GM21825 (cell line): ENCODE data around the gene SPTBN4.
"Not testable (repeated sequence)": the region's sequence is repeated elsewhere in the genome, so short reads cannot be mapped to it uniquely, and the experiment has no call there.

Experiments
- ATAC-seq: cut with Tn5 transposase; IDR thresholded peaks from one replicate; pipeline ENCODE4 v1.9.1; 2021; ENCODE audit warnings: mild to moderate bottlenecking, moderate library complexity; ENCODE audit not compliant: unreplicated experiment

SPTBN4 gene

DNA sequence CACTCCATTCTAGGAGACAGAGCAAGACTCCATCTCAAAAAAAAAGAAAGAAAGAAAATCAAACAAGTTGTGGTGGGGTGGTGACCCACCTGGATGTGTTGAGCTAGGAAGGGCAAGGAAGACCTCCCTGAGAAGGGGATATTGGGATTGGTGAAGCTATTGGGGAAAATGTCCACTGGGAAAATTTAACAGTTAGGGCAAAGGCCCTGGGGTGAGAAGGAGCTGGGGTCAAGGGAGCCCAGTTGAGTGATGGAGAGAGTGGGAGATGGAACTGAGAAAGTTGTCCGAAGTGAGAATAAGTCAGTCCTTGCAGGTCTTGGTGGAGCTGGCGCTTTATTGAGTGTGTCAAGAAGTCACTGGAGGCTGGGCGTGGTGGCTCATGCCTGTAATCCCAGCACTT, 28.5 kb upstream of the SPTBN4 start:
- no peak for ATAC-seq

DNA sequence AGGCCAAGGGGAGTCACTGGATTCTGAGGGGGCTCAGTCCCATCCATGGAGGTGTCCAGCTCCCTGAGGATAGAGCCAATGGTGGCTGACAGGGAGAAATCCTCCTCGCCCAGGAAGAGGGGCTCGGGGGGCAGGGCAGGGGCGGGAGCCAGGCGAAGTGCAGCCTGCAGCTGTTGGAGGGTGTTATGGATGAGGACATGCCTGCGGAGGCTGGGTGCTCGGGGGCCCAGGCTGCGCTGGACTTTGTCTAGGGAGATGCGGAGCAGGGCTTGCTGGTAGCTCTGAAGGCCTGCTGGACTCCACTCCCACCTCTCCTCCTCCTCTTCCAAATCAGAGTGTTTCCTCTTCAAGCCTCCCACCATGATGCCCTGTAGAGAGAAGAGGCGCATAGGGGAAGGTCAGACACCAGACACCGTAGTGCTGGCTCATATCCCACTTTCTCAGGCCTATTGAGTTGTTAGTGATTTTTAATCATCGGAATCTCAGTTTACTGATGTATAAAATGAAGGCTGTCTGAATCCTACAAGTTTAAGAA, 25.0 kb upstream of the SPTBN4 start:
- no peak for ATAC-seq

DNA sequence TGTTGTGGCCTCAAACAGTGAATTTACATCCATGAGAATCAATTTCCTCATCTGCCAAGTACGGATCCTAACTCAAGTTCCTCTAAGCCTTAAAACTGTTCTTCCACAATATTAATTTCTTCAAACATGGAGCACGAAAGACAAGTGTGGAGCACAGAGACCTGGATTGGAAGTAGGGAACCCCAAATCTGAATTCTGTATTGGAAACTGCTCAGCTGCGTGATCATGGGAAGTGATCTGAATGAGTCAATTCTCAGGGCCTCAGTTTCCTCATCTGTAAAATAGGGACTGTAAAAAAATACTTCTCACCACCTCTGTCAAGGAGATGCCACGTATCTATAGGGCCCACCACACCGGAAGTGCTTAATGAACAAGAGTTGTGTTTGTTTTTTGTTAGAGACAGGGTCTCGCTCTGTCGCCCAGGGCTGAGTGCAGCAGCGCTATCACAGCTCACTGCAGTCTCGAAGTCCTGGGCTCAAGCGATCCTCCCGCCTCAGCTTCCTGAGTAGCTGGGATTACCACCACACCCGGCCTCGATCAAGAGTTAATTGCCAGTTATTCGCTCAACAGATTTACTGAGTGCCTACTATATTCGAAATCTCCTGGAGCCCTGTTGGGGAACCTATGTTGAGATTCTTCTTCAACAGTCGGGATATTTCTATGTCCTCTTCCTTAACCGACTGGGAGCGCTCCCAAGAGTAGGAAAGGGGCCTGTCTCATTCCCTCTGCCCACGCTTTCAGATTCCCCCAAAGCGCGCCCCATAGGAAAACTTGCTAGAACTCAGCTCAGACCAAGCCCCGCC, 24.3 kb upstream of the SPTBN4 start:
- no peak for ATAC-seq

DNA sequence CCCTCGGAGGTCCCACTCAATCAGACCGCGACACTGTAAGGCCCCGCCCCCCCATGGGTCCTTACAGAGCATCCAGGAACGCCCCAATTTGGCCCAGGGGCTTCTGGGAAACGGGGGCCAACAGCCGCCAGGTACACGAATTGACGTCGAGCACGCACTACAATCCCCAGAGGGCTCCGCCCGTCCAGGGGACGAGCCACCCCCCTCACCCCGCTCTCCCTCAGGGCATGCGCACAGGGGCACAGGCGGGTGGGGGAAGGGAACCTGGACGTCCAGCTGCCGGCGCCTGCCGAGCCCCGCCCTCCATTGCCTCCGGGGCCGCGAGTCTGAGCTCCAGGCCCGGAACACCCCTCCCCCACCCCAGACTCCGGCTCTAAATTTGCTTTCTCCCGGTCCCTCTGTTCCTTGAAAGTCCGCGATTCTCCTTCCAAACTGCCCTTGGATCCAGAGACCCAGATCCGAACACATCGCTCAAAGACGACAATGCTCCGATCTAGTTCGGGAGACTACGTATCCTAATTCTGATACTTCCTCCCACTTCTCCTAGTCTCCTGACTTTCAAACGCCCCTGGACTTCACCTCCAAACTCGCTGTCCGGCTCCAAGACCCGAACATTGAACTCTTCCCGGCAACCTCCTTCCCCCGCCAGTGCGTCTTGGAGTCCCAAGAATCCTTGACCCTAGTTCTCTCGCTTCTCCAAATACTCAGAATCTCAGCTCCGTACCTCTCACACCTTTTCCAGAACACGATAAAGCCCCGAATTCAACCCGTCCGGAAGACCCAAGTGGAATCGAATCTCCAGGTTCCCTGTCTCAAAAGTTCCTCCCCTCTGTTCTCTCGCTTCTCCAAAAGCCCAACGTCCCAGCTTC, 23.4 kb upstream of the SPTBN4 start:
- ATAC-seq, result peak; percentile 64

DNA sequence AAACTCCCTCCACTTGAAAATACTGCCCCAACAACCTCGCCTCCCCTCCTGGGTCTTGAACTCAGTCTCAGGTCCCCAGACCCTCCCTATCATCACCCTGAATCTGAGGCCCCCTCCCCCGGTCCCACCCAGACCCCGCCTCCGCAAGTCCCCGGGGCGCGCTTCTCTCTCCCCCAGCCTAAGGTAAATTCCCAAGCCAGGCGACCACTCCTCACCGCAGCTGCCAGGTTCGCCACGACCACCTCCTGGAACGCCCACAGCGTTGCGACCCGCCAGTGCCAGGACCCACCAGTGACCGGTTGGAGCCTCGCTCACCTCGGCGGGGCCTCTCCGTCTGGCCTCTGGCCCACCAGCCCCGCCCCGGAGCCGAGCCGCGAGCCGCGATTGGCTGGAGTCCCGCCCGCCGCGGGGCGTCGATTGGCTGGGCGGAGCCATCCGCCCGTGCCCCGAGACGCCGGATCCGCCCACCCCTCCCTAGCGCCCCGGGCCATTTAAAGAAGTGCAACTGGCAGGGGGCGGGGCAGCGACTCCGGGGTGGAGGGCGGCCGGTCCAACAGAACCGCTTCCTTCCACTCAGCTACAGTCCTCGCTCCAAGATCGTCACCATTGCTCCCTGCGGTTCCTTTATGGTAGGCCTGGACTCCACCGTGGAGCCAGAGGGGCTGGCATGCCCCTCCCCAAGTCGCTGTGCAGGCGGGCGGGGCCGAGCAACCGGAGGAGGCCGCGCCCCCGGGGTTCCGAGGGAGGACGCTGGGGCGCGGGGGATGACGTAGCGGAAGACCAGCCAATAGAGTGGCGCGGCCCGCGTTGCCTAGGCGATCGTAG, 22.6 kb upstream of the SPTBN4 start, which contains the start of gene SERTAD3:
TSS of gene SERTAD3 (minus strand) at position 336 of the 825 bp plus-strand sequence. CDS start 2,255 bp downstream, outside the sequence.
- peak; percentile 56 for ATAC-seq

DNA sequence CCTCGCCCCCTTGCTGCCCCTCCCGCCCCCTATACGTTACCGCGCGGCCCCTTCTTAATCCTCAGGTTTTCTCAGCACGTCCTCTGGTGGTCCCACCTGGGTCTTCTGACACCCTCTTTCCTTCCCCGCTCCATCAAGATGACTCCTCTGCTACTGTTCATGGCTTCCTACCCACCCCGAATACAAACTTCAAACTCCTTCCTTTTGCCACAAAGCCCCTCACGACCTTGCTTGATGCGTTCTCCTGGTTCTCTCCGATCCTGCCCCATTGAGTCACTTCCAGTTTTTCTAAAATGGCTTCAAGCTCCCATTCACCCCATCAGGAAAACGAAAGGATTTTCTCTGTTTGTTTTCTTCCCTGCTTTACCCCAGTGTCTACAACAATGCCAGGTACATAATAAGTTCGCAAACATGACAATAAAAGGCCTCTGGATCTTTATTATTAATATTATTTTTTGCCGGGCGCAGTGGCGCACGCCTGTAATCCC, 21.9 kb upstream of the SPTBN4 start:
- no peak for ATAC-seq

DNA sequence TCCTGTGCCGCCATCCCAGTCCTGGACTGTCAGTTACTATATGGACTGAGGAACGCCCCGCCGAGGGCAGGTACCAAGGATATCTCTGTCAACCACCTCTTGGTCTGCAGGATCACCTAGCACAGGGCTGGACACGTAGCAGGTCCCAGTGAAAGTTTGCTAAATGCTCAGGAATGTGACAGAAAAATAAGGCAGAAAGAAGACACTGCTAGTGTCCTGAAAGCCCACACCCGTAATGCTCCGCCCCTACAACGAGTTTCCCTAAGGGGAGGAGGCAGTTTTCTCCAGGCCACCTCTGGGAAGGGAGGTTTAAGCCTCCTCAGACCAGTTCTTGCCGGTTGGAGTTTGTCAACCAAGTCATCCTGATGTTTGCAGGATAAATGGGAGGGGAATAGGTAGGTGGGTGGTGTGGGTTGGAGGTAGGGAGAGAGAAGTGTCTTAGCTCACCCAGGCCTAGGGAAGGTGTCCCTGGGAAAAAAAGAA, 21.0 kb upstream of the SPTBN4 start:
- ATAC-seq, result no peak

DNA sequence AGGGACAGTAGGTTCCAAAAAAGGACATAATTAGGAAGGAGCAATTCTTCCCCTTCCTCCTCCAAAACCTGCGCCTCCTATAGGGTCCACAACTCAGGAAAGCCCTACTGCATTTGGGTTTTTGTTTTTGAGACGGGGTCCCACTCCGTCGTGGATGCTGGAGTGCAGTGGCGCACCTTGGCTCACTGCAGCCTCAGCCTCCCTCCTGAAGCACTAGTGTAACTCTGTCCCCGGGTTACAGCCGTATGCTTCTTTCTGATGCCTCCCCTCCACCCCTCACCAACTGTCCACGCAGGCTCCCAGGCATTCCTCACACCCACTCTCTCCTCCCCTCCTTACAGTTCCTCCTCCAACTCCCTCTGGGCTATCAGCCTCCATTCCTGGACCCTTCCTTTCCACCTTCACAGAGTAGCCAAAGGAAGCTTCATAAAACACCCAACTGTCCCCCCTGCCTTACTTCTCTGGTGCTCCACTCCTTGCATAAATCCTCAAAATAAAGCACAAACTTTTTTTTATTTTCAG, 20.5 kb upstream of the SPTBN4 start:
- ATAC-seq, result no peak

DNA sequence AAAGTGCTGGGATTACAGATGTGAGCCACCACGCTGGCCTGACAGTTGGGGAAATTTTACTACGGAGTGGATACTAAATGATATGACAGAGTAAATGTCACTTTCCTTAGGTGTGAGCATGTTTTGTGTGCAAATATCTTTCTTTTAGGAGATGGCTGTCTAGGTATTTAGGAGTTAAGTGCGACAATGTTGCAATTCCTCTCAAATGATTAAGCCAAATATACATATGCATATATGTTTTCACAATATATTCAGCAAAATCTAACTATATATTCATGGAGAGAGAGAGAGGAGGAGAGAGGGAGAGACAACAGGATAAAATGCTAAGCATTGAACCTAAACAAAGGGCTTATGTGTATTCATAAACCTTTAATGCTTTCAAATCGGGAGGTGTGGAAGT, 17.3 kb upstream of the SPTBN4 start:
- ATAC-seq, result no peak

DNA sequence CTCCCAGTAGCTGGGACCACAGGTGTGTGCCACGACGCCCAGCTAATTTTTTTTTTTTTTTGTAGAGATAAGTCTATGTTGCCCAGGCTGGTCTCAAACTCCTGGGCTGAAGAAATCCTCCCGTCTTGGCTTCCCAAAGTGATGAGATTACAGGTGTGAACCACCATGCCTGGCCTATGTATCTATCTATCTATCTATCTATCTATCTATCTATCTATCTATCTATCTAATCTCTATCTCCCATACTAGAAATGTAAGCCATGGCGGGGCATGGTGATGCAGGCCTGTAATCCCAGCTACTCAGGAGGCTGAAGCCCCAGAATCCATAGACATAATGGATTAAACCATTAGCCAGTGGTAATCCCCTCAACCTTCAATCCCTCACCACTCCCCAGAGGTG, 16.1 kb upstream of the SPTBN4 start:
- ATAC-seq, result no peak

DNA sequence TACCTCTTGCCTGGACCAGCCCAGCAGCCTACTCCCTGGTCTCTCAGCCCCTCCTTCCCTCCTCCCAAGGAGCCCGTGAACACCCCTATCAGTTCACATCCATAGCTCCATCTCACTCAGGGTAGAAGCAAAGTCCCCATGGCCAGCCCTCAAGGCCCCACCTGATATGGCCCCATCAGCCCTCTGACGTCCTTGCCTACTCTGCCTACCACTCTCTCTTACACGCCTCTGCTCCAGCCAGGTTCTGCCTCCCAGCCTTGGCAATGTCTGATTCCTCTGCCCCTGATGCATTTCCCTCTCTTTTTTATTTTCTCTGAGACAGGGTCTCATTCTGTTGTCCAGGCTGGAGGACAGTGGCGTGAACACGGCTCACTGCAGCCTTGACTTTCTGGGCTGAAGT, 14.8 kb upstream of the SPTBN4 start:
- ATAC-seq, result no peak

DNA sequence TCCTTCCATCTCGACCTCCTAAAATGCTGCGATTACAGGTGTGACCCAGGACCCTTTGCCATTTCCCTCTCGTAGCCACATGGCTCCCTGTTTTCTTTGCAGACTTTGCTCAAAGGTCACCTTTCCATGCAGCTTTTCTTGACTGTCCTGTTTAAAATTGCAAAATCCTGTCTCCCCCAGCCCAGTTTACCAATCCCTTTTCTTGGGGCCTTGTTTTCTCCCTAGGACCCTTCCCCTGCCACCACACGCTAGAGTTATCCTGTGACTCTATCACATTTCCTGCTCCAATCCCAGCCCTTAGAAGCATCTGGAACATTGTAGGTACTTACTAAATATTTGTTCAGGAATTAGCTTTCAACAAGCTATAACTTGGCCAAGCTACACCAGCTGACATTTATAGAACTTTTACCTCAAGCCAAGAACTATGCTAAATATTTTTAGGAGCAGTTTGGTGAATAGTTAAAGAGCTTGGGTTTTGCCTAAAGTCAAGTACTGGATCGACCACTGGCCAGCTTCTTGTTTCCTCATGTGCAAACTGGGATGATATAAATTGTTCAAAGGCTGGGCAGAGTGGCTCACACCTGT, 13.6 kb upstream of the SPTBN4 start:
- no peak for ATAC-seq

DNA sequence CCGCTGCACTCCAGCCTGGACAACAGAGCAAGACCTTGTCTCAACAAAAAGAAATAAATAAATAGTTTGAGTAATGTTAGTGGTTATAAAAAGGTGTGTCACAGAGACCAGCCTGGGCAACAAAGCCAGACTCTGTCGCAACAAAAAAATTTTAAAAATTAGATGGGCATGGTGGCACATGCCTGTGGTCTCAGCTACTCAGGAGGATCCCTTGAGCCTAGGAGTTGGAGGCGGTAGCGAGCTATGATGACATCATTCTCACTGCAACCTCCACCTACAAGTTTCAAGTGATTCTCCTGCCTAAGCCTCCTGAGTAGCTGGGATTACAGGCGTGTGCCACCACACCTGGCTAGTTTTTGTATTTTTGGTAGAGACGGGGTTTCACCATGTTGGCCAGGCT, 12.9 kb upstream of the SPTBN4 start:
- ATAC-seq, result not testable (repeated sequence)

DNA sequence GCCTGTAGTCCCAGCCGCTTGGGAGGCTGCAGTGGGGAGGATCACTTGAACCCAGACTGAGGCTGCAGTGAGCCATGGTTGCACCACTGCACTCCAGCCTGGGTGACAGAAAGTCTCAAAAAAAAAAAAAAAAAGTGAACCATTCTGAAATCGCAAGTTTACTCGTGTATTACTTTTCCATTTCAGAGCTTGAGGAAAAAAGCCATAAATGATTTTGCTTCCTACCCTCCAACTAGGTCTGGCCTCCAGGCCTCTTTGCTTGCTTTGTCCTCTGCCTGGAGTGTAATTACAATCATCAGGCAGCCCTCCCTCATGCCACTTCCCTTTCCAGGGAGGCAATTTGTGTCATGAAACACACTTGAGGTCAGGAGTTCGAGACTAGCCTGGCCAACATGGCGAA, 9.8 kb upstream of the SPTBN4 start:
- no peak for ATAC-seq

DNA sequence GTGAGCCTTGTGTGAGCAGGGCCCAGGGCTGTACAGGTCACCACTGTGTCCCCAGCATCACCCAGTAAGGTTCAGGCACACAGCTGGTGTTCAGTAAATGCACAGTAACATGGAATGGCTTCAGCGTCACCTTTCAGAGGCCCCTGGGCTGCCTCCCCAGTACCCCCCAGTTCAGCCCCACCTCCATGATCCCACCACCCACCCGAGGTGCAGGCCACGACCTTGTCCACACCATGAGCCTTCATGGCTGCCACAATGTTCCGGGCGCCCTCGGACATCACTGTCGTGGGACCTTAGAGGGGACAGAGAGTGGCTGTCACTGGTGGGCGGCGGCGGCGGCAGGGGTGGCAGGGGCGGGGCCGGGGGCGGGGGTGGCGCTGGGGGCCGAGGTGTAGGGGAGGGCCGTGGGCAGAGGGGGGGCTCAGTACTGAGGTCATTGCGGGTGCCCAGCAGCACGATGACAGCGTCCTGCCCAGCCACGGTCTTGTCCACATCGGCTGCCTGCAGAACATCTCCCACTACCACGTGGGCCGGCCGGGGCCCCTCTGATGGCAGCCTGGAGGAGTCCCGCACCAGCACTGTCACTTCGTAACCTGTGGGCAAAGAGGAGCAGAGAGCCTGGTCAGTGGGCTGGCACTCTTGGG, 8.7 kb upstream of the SPTBN4 start:
- ATAC-seq, result no peak

DNA sequence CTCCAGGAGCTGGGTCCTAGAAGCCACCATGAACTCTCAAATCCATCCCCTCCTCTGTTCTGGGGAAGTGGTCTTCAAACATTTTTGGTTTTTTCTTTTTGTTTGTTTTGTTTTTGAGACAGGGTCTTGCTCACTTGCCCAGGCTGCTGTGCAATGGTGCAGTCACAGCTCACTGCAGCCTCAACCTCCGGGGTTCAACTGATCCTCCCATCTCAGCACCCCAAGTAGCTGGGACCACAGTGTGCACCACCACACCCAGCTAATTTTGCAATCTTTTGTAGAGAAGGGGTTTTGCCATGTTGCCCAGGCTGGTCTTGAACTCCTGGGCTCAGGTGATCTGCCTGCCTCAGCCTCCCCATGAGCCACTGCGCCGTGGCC, 8.2 kb upstream of the SPTBN4 start:
- ATAC-seq, result no peak

DNA sequence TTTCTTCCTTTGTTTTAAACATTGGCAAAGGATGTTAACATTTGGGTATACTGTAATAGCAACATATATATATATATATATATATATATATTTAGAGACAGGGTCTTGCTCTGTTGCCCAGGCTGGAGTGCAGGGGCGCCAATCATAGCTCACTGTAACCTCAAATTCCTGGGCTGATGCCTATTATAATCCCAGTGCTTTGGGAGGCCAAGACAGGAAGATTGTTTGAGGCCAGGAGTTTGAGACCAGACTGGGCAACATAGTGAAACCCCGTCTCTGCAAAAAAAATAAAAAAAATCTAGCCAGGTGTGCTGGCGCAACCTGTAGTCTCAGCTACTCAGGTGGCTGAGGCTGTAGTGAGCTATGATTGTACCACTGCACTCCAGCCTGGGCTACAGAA, 6.6 kb upstream of the SPTBN4 start:
- no peak for ATAC-seq

DNA sequence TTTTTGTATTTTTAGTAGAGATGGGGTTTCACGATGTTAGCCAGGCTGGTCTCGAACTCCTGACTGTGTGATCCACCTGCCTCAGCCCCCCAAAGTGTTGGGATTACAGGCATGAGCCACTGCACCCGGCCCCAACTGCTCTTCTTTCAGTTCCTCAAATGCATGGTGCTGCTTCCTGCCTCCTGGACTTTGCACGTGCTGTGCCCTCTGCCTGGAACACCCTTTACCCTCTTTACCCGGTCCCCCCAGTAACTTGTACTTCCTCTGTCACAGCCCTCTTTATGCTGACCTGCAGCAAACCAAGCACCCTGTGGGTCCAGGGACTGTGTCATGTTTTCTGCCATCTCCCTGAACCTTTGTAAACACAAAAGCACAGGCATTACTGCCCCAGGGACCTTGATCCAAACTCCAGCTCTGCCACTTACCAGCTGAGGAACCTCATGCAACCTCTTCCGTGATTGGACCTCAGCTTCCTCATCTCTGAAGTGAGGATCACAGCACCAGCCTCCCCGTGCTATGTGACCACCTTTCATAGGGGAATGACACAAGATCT, 5.1 kb upstream of the SPTBN4 start:
- ATAC-seq, result no peak

DNA sequence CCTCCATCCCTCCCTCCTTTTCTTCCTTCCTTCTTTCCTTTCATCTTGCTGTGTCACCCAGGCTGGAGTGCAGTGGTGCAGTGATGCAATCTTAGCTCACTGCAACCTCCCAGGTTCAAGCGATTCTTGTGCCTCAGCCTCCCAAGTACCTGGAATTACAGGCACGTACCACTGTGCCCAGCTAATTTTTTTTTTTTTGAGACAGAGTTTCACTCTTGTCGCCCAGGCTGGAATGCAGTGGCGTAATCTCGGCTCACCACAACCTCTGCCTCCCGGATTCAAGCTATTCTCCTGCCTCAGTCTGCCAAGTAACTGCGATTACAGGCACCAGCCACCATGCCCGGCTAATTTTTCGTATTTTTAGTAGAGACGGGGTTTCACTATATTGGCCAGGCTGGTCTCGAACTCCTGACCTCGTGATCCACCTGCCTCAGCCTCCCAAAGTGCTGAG, 3.2 kb upstream of the SPTBN4 start:
- not testable (repeated sequence) for ATAC-seq
